Endodermal cell (in vitro differentiated cells): ENCODE data around the gene DCD. TPM values are rescaled to one million over a fixed set of nuclear protein-coding genes. Genes with fewer than 3 reads are reported as not detected.
"Not testable (repeated sequence)": the region's sequence is repeated elsewhere in the genome, so short reads cannot be mapped to it uniquely, and the experiment has no call there.

Experiments used
- DNase-seq: peaks from one replicate; pipeline ENCODE4 v3.0.0-alpha.2; 2017
- H3K27ac ChIP-seq: 2 replicates; pipeline ENCODE4 v1.5.1; 2013; ENCODE audit warnings: mild to moderate bottlenecking, low read depth, low read length, moderate library complexity
- H3K27me3 ChIP-seq: 2 replicates; pipeline ENCODE4 v1.6.1; 2013; ENCODE audit warnings: mild to moderate bottlenecking, low read length, moderate library complexity; ENCODE audit not compliant: insufficient read depth, control insufficient read depth, poor library complexity, severe bottlenecking
- H3K36me3 ChIP-seq: 2 replicates; pipeline ENCODE4 v1.7.0; 2013; ENCODE audit warnings: mild to moderate bottlenecking, low read length, moderate library complexity; ENCODE audit not compliant: control insufficient read depth, insufficient read depth
- H3K4me1 ChIP-seq: one replicate; pipeline ENCODE4 v1.7.0; 2013; ENCODE audit warnings: low read length; ENCODE audit not compliant: control insufficient read depth, insufficient read depth
- H3K4me3 ChIP-seq: 2 replicates; pipeline ENCODE4 v1.5.1; 2013; ENCODE audit warnings: mild to moderate bottlenecking, low read length, moderate library complexity
- H3K9ac ChIP-seq: 2 replicates; pipeline ENCODE4 v1.6.1; 2013; ENCODE audit warnings: mild to moderate bottlenecking, low read length, moderate library complexity; ENCODE audit not compliant: poor library complexity, severe bottlenecking; ENCODE audit errors: extremely low read depth
- H3K9me3 ChIP-seq: 2 replicates; pipeline ENCODE4 v1.6.1; 2013; ENCODE audit warnings: mild to moderate bottlenecking, low read length, moderate library complexity; ENCODE audit not compliant: control insufficient read depth
- H3K27ac Mint-ChIP-seq: 2 replicates; pipeline ENCODE4 v1.8.0; 2020; ENCODE audit warnings: mixed read lengths
- H3K27me3 Mint-ChIP-seq: 2 replicates; pipeline ENCODE4 v1.8.0; 2021; ENCODE audit warnings: mild to moderate bottlenecking, mixed read lengths; ENCODE audit not compliant: insufficient read depth
- H3K36me3 Mint-ChIP-seq: 2 replicates; pipeline ENCODE4 v1.8.0; 2020; ENCODE audit warnings: low read depth, mixed read lengths
- H3K4me1 Mint-ChIP-seq: 2 replicates; pipeline ENCODE4 v1.8.0; 2020; ENCODE audit warnings: mixed read lengths
- H3K4me3 Mint-ChIP-seq: 2 replicates; pipeline ENCODE4 v1.8.0; 2020; ENCODE audit warnings: mild to moderate bottlenecking, moderate library complexity, mixed read lengths
- H3K9me3 Mint-ChIP-seq: 2 replicates; pipeline ENCODE4 v1.8.0; 2020; ENCODE audit warnings: mild to moderate bottlenecking, mixed read lengths
- CTCF ChIP-seq: fragments of 200-600 bp; sonication (generic); conservative IDR thresholded peaks from 2 replicates; pipeline ENCODE4 v1.5.0; 2021; ENCODE audit warnings: antibody characterized with exemption, mild to moderate bottlenecking
- WGBS, 2 experiments: methylation state at CpG; one replicate each; pipeline versions ENCODE4 v1.1.5 to v1.1.7; 2013; ENCODE audit warnings: missing lambda C conversion rate in 2 of 2, mixed read lengths in 1 of 2; ENCODE audit not compliant: insufficient coverage in 1 of 2, insufficient read length in 1 of 2; 5-methylcytosine and 5-hydroxymethylcytosine counted together
- total RNA-seq, 2 donors: library from RNA; stranded (reverse); fragmentation: NEBNext Ultra II Directional in 1 of 2; extraction: Animal tissue kit (Norgen Biotek cat#: 25700) in 1 of 2; gene quantifications; 2 replicates in 1 of 2; 3 replicates in 1 of 2; pipeline ENCODE4 v1.2.1, GENCODE V29; 2021

Gene DCD
- total RNA-seq, 2 donors from 2014 or later, result not detected

DNA sequence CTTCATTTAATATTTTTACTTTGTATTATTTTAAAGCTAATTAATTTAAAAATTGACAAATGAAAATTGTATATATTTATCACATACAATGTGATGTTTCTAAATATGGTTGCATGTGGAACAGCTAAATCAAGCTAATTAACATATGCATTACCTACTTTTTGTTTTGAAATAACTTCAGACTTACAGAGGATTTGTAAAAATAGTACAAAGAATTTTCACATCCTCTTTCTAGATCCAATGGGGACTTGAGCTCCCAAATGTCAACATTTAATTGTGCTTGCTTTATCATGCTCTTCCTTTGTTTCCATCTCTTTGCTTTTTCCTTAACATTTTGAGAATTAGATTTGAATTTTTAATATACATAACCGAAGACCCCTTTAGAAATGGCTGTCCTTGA, 6.6 kb downstream of the DCD start:
- H3K36me3 Mint-ChIP-seq, result no peaks in the 10 kb centered on the region
- Histone ChIP-seq H3K9me3 (peaks cover 9% of the 10 kb centered on the region), H3K9ac (no peak overlapping the region), H3K4me1 (no peaks in the 10 kb centered on the region), H3K4me3 (no peak overlapping the region), H3K27me3 (peaks cover 95% of the 10 kb centered on the region), H3K27ac (no peak overlapping the region), H3K36me3 (no peaks in the 10 kb centered on the region)
- no peaks in the 10 kb centered on the region for H3K4me1 Mint-ChIP-seq
- 88% methylated on average over 1 of the region's 1 CpG; no CpG with 5 or more reads in 1 of the 2 experiments for WGBS, 2 experiments
- no peak for DNase-seq
- peaks cover 12% of the 10 kb centered on the region for H3K9me3 Mint-ChIP-seq
- no peak for TF ChIP-seq CTCF
- H3K27ac Mint-ChIP-seq, result no peak overlapping the region
- peaks cover 92% of the 10 kb centered on the region for H3K27me3 Mint-ChIP-seq
- H3K4me3 Mint-ChIP-seq, result no peak overlapping the region

- H3K27ac ChIP-seq, result no peak overlapping the region
- no peaks in the 10 kb centered on the region for H3K4me1 ChIP-seq
- H3K36me3 ChIP-seq, result no peaks in the 10 kb centered on the region
- H3K27me3 ChIP-seq, result peaks cover 95% of the 10 kb centered on the region
- no peak for TF ChIP-seq CTCF
- peaks cover 9% of the 10 kb centered on the region for H3K9me3 ChIP-seq
- Mint-ChIP-seq H3K27me3 (peaks cover 92% of the 10 kb centered on the region), H3K4me1 (no peaks in the 10 kb centered on the region), H3K9me3 (peaks cover 12% of the 10 kb centered on the region), H3K36me3 (no peaks in the 10 kb centered on the region), H3K27ac (no peak overlapping the region), H3K4me3 (no peak overlapping the region)
- H3K4me3 ChIP-seq, result no peak overlapping the region
- 95 to 96% methylated on average over 3 to 4 of the region's 4 CpGs for WGBS, 2 experiments
- H3K9ac ChIP-seq, result no peak overlapping the region
- DNase-seq, result no peak
These were observed 7.1 kb downstream of the DCD start for GRCh38 chr12:54641089-54641488.

DNA sequence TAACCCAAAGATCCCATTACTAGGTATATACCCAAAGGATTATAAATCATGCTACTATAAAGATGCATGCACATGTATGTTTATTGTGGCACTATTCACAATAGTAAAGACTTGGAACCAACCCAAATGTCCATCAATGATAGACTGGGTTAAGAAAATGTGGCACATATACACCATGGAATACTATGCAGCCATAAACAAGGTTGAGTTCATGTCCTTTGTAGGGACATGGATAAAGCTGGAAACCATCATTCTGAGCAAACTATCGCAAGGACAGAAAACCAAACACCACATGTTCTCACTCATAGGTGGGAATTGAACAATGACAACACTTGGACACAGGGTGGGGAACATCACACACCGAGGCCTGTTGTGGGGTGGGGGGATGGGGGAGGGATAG, 9.1 kb downstream of the DCD start:
- H3K9ac ChIP-seq, H3K4me1 Mint-ChIP-seq, DNase-seq, H3K4me3 ChIP-seq, H3K36me3 Mint-ChIP-seq, H3K27ac Mint-ChIP-seq, H3K4me1 ChIP-seq, H3K9me3 ChIP-seq, H3K27ac ChIP-seq, H3K4me3 Mint-ChIP-seq, H3K36me3 ChIP-seq: not testable (repeated sequence)
- H3K27me3 ChIP-seq, result peaks cover 95% of the 10 kb centered on the region
- H3K27me3 Mint-ChIP-seq, result peaks cover 92% of the 10 kb centered on the region
- WGBS, 2 experiments, result 83 to 90% methylated on average over 1 of the region's 2 CpGs
- H3K9me3 Mint-ChIP-seq, result peaks cover 12% of the 10 kb centered on the region

DNA sequence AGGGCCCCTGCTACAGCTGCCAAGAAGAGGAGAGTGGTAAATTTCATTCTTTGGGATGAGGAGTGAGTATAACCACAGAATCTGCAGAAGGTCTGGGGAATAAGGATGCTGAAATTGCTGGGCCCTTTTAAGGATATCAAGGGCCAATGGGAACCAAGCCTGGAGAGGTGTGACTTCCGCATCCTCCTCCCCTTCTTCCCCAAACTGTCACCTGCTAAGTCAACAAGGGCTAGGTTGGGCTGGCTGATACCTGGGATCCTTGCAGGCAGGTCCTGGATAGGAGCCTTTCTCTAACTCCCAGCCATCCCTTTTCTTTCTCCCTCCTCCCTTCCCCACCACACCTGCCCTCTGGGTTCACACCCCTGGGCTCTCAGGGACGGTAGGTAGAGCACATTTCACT, 13.4 kb downstream of the DCD start, which contains the start of gene LACRT:
Gene LACRT, minus strand, starts transcription at position 101 of the 400 bp plus-strand sequence. Its CDS starts 54 bp downstream, at position 47.
- Histone ChIP-seq H3K9me3 (peaks cover 9% of the 10 kb centered on the region), H3K27me3 (peaks cover 96% of the 10 kb centered on the region), H3K36me3 (no peaks in the 10 kb centered on the region), H3K4me3 (no peak within 1 kb of the TSS), H3K9ac (no peak within 1 kb of the TSS), H3K27ac (no peak within 1 kb of the TSS), H3K4me1 (no peaks in the 10 kb centered on the region)
- DNase-seq, result no peak
- H3K9me3 Mint-ChIP-seq, result peaks cover 12% of the 10 kb centered on the region
- no peaks in the 10 kb centered on the region for H3K36me3 Mint-ChIP-seq
- WGBS, 2 experiments, result 88% methylated on average over 2 of the region's 2 CpGs; no CpG with 5 or more reads in 1 of the 2 experiments
- H3K27ac Mint-ChIP-seq, result no peak within 1 kb of the TSS
- TF ChIP-seq CTCF, result no peak
- H3K4me1 Mint-ChIP-seq, result peaks cover 6% of the 10 kb centered on the region
- H3K27me3 Mint-ChIP-seq, result peaks cover 94% of the 10 kb centered on the region
- H3K4me3 Mint-ChIP-seq, result no peak within 1 kb of the TSS
